HL-60/S4 treated with retinoic acid at 250 ng/mL for 4 days and 3 days (cell line): Measurements from ENCODE around the gene DYRK2.

Experiments used
- in situ Hi-C: fragments of 300-500 bp; cut with MboI; formaldehyde crosslinking; loops from 2 replicates; pipeline ENCODE4 v1.7.0; 2022; ENCODE audit warnings: low sequenced_read_pairs

DYRK2 gene

DNA sequence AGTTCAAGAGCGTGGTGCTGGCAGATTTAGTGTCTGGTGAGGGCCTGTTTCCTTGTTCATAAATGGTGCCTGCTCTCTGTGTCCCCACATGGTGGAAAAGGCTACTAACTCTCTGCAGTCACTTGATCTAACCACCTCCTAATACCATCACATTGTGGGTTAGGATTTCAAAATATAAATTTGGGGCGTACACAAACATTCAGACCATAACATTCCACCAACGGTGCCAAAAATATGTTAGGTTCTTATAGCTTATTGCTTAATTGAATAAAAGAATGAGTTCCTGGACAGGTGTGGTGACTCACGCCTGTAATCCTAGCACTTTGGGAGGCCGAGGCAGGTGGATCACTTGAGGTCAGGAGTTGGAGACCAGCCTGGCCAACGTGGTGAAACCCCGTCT lies 3.4 kb upstream of the DYRK2 start:
- in situ Hi-C loops = no loop called here

DNA sequence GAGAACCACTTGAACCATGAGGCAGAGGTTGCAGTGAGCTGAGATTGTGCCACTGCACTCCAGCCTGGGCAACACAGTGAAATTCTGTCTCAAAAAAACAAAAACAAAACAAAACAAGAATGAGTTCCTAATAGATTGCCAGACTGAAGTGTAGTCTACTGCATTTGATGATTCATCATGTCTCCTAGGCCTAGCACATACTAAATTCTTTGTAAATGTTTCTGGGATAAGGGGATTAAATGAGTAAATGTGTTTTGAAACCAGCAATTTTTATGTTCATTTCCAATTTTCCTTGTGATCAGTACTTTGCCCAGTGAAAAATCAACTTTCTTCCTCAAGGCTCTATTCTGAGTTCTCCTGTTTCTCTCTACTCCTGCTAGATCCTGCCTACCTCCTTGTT lies 2.9 kb upstream of the DYRK2 start:
- in situ Hi-C loops = no loop called here

DNA sequence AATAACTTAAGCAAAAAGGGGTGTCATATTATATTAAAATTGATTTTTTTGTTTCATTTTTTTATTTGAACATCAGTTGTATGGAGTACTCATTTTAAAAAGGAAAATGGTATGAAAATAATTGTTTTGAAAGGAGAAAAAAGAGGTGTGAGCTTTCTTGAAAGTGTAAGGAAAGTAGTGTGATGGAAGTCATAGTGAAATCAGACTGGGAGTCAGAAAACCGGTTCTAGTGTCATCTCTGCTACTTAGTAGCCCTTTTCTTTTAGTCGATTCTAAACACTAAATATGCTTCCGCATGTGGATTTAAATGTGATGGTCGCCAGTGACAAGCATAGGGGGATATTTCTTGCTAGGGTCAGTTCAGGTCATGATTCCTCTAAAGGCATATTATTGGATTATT lies 1.8 kb upstream of the DYRK2 start:
- in situ Hi-C loops = no loop called here

DNA sequence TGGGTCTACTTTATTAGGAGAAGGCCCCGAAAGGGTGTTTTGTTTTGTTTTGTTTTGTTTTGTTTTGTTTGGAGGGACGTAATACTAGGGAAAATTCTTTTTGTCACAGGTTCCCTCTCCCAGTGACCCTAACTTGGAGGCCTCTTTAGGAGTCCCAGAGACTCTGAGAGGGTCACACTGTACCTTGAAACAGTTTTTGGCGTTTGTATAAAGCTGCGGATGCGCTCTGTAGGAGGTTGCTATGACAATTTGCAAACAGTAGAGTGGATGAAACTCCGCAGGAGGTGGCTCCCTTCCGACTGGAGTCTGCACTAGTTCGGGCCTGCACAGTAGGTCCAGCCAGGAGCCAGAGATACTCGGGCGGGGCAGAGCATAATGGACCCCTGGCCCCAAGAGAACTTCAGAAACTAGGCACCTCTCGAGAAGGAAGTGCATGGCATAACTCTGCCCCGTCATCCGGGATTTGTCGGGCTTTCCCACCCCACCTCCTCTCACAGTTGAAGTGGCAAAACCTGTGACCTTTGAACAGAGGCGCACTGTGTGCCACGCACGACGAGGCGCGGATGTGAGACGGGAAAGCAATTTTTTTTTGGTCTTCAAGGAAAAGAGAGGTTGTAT lies 1.3 kb upstream of the DYRK2 start:
- in situ Hi-C loops = no loop called here

DNA sequence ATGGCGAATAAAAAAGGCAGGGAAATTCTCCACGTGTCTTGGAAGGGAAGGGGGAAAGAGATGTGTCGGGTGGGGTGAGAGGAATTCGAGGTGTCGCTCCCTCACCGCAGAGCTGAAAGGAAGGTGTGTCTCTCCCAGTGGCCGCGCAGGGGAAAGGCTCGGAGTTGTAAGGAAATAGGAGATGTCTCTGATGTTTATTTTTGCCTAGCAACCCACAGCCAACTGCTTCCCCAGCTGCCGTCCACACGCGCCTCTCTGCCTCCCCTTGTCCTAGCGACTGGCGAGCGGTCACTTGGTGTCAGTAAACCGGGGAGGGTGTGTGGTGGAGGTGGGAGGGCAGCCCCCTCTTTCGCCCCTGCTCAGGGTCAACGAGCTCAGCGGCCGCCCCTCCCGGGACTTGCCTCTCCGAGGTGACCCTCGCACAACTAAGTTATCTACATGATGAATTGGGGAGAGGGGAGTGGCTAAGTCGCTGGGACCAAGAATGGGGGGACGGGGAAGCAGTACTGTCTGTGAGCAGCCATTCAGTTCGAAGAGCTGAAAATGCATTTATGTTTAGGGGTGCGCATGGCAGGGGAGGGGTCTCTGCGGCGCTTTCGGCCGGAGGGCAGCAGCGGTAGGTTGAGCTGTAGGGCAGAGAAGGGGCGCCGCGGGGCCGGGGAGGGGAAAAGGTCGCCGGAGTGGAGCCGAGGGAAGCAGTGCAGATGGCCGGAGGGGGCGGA lies 585 bp upstream of the DYRK2 start:
- in situ Hi-C loops = no loop called here

DNA sequence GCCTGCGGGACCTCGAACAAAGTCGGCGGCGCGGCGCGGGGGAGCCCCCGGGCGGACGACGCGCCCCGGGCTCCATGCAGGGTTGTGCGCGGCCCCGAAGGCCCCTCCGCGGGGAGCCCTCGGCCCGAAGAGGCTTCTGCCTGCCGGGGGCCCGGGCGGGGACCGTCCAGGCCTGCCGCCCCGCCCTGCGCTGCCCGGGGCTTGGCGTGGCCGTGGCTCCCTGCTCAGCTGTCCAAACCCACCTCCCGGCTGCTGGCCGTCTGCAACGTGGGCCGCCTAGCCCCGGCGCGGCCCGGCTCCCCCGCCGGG lies 670 bp downstream of the DYRK2 start:
- in situ Hi-C loops = no loop called here

DNA sequence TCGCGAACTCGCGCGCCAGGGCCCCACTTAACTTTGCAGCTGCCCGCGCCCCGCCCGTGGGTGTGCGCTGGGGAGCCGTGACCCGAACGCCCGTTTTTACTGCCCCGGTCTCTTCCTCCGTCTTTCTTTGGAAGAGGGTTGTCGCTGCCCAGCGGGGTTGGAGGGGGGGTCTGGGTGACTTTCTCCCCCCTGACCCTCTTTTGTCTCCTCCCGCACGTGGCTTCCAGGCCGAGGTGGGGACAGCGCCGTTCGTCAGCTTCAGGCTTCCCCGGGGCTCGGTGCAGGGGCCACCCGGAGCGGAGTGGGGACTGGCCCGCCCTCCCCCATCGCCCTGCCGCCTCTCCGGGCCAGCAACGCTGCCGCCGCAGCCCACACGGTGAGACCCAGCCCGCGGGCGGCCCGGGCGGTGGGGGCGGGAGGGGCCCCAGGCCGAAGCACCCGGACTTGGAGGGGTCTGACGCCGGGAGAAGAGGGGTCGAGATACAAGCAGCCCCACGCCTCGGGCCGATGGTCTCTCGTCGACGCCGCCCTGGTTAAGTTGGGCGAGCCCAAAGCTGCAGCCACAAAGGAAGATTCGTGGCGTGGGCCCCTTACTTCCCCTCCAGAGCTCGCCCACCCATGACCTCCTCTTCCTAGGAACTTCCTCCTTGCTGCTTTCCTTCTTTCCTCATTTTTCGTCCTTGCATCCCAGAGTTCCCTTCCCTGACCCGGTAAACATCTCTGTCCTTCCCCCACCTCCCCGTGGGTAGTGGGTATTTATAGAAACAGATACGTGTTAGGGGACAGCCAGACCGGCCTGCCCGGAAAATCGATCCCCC lies 1.2 kb downstream of the DYRK2 start:
- in situ Hi-C loops = no loop called here

DNA sequence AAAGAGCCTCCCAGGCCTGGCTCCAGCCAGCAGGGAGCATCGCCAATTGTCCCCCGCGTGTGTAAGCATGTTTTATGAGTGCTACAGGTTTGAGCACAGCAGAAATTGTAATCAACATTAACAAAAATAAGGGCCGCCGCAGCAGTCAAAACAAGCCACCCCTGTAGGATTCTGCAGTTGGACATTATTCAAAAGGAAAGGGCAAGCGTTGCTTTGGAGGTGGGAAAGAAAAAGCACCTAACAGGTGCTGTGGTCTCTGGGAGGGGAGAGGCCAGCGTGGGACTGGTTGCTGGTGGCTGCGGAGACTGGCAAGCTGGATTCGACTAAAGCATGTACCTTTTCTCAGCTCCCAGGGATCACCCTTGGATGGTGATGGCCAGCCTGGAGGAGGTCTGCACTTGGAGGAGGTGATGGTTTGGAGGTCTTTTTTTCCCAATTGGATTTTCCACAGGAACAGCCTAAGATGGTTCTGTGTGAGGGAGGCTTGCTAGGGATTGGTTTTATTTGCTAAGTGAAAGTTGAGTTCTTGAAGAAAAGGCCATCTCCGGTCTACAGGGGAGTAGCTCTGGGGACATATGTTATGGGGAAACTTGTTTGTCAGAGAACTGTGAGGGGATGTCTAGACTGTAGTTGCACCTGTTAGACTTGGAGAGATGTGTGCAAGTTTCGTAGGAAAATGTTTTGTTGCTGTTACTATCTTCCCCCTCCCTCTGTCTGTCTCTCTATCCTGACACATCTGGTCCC lies 2.0 kb downstream of the DYRK2 start:
- in situ Hi-C loops = no loop called here

DNA sequence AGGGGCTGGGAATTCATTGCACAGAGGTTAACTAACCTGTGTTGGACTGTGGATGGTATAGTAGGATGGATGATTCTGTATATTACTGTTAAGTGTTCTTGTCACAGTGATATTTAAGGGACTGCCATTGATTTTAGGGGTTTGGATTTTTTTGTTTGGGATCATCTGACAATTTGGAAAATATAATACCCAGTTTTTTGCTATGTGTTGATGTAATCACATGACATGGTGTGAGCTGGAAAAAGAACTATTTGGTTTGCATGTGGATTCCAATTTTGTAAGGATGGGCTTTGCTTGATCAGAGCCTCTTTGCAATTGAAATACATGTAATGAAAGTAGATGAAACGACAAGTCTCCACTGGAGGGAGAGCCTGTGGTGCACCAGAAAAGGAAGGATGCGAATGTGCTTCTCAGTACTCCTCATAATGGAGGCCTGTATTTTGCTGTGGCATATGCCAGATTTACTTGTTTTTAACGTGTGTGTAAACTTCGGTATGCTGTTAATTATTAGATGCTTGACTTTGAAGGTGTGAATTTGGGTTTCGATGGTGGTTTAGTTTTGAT lies 2.7 kb downstream of the DYRK2 start:
- in situ Hi-C loops = no loop called here

DNA sequence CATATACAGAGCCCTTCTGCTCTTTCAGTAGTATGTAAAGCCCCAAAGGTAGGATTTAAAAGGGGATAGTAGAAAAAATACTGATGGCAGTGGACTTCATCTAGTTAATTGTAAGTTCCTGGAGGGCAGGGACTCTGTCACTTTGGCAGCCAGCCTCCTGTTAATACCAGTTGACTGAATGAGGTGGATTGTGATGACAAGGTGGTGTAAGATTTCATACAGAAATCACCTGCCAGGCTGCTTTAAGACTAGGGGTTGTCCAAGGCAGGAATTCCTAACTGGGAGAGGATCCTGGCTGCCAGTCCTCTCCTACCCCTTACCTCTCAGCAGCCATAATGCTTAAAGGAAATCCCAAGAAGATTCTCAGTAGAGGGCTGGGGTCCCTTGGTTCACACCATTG lies 7.3 kb downstream of the DYRK2 start:
- in situ Hi-C loops = no loop called here

DNA sequence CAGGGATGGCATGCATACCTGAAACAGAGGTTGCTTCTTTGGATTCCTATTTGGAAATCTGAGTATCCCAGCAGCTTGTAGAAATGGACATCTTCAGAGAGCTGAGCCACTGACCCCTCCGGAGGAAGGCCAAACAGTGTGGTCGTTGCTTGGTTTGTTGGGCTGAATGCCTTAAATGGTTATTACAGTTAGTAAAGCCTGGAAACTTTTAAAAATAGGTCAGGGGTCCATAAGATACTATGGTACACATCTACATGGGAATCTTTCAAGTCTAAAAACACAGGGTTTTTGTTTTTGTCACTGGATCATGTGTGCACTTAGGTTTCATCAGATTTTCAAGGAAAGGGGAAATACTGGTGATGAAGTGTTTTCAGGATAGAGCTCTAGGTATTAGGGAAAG lies 7.7 kb downstream of the DYRK2 start:
- in situ Hi-C loops = no loop called here

DNA sequence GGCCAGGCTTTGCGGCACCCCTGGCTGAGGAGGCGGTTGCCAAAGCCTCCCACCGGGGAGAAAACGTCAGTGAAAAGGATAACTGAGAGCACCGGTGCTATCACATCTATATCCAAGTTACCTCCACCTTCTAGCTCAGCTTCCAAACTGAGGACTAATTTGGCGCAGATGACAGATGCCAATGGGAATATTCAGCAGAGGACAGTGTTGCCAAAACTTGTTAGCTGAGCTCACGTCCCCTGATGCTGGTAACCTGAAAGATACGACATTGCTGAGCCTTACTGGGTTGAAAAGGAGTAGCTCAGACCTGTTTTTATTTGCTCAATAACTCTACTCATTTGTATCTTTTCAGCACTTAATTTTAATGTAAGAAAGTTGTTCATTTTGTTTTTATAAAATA lies 9.9 kb downstream of the DYRK2 start:
- in situ Hi-C loops = no loop called here

DNA sequence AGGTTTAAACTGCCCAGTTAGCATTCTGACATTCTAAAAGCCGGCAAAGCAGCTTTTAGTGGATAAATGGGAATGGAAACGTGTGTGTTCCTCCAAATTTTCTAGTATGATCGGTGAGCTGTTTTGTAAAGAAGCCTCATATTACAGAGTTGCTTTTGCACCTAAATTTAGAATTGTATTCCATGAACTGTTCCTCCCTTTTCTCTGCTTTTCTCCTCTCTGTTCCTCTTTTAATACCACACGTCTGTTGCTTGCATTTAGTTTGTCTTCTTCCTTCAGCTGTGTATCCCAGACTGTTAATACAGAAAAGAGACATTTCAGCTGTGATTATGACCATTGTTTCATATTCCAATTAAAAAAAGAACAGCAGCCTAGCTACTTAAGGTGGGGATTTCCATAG lies 10.7 kb downstream of the DYRK2 start:
- in situ Hi-C loops = no loop called here

DNA sequence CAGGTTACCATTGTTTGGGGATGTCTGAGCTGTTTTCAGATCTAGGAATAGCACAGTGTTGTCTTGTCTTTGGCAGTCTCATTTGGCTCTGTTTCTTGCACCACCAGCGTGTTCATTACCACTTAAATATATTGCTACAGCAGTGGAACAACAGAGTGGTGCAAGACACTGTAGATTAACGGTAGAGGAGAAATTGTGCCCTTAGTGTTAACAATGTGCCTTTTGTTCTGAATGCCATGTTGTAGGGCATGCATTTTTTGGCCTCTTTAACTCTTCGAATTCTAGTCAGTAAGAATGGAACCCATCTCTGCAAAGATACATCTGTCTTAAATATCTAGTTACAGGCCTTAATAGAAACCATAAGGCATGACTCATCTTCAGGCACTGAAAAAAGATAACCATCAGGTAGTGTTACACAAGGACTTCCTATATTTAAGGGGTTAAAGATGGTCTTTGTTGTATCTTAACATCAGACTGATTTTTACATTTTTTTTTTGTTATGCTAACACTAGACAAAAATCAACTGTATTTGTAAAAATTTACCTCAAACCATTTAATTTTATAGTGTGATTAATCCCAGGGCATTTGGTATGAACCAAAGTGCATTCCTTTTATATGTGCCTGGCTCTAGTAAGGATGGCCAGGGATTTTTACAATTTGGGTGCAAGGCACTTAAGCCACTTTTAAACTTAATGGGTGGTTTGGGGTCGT lies 12.9 kb downstream of the DYRK2 start:
- in situ Hi-C loops = no loop called here

DNA sequence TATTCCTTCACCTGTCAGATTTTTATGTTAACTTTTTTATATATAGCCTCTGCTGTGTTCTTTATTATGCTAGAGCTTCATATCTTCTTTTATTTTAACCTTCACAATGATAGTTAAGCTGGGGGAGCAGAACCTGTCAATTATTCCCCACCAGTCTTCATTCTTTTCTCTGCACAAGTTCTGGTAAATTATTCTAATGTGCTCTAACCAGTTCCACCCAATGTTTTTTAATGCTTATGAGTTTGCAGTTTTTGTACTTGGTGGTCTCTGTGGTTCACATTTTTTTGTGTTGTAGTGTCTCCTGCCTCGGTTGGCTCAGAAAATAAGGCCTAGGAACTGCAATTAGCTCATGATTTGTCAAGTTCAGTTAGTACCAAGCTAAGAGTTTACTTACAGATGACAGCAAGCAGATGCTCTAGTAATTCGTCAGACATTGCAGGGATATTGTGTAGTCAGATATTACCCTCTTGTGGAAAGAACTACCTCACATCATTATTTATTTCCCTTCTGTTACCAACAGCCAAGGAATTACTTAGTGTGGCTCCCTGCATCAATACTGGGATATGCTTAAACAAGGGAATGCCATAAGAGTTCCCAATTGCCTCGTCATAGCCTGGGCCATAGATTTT lies 14.5 kb downstream of the DYRK2 start:
- in situ Hi-C loops = no loop called here

DNA sequence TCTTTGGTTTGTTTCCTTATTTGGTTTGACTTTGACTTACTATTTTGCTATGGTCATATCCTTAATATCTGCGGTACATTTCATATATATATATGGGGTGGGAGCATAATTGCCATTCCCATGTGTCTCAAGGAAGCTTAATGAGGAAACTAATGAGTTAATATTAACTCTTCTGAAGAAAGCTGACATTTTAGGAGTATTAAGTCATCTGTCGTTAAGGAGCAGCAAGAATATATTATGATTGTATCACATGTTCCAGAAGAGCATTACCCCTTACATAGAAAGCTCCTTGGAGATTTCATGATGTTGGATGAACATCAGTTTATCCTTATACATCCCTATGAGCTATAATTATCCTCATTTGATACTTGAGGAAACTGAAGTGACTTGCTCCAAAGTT lies 15.6 kb downstream of the DYRK2 start:
- in situ Hi-C loops = no loop called here

DNA sequence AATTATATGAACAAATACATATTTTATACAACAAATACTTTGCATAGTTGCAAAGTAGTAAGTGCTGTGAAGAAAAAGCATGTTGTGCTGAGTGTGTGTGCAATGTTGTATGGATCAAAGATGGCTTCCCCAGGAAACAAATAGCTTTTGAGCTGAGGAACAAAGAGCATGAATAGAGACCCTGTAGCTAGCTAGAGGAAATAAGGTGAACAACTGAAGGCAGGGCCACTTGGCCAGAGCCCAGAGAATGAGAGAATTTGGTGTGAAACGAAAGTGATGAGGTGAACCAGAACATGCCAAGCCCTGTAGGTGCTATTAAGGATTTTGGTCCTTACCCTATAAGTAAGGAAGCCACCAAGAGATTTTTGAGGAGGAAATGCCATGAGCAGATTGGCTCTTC lies 17.1 kb downstream of the DYRK2 start:
- in situ Hi-C loops = no loop called here

DNA sequence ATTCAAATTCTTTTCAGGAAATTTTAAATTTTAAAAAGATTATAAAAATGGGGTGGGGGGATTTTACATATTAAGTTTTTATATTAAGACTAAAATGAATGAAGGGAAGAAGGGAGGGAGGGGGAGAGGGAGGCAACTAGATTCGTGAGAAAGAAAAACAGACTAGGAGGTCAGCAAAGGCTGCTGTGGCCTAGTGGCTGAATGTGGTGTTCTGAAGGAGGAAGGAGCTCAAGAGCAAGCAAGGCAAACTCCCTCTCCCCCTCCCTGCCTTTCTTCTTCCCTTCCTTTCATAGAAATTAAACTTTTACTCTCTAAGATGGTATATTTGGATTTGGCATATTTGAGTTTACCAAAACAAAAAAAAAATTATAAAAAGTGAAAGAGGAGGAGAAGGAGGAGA lies 18.1 kb downstream of the DYRK2 start:
- in situ Hi-C loops = no loop called here

DNA sequence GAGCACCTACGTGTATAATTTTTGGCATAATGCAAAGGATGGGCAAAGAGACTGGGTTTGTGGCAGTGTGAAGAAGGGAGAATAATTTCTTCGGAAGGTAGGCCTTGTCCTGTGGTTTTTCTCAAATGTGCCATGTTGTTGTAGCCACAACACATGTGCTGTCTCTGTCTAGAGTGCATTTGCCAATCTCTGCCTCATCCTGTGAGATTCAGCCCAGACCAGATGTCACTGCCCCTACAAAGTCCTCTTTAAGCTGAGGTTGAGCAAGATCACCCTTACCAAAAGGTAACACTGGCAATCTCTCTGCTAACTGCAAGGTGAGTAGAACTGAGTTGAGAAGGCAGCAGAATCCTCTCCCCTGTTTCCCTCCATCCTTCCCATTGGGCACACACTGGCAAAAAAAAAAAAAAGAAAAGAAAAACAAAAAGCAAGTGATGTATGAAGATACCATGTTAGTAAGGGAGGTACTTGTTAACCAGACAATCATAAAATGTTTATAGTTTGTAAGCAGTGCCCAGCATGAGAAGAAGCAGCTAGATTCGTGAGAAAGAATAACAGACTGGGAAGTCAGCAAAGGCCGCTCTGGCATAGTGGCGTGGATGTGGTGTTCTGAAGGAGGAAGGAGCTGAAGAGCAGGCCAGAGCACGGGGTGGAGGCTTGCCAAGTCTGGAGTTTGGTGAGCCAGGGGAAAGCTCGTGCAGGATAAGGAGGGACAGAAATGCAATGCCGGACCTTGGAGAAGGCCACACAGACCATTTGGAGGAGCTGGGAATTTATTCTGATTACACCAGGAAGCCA lies 18.9 kb downstream of the DYRK2 start:
- in situ Hi-C loops = no loop called here
